Subcutaneous abdominal adipose tissue (tissue), 5 donors: ENCODE results near the gene CLMP.

Experiments
- H3K27ac ChIP-seq: one replicate; pipeline ENCODE4 v1.7.0; 2013; ENCODE audit warnings: low read depth, mild to moderate bottlenecking, inconsistent platforms, low read length, moderate library complexity
- H3K27me3 ChIP-seq, 5 donors: one replicate each; pipeline ENCODE4 v1.7.0; 2013; ENCODE audit warnings: low read length in 5 of 5, inconsistent platforms in 1 of 5; ENCODE audit not compliant: control insufficient read depth in 5 of 5, insufficient read depth in 4 of 5
- H3K36me3 ChIP-seq, 5 donors: one replicate each; pipeline ENCODE4 v1.7.0; 2013; ENCODE audit warnings: low read length in 5 of 5; ENCODE audit not compliant: control insufficient read depth in 5 of 5, insufficient read depth in 5 of 5
- H3K4me1 ChIP-seq, 5 donors: one replicate each; pipeline ENCODE4 v1.7.0; 2013; ENCODE audit warnings: low read length in 5 of 5, mild to moderate bottlenecking in 3 of 5, moderate library complexity in 1 of 5; ENCODE audit not compliant: control insufficient read depth in 5 of 5, insufficient read depth in 5 of 5
- H3K4me3 ChIP-seq, 5 donors: one replicate each; pipeline ENCODE4 v1.7.0; 2013; ENCODE audit warnings: low read length in 5 of 5, low read depth in 1 of 5
- H3K9ac ChIP-seq, 5 donors: one replicate each; pipeline ENCODE4 v1.7.0; 2013; ENCODE audit warnings: low read length in 5 of 5, mild to moderate bottlenecking in 4 of 5, moderate library complexity in 3 of 5
- H3K9me3 ChIP-seq, 5 donors: one replicate each; pipeline ENCODE4 v1.7.0; 2013; ENCODE audit warnings: low read length in 5 of 5; ENCODE audit not compliant: control insufficient read depth in 5 of 5
- donor health status: healthy.
- donor health status: healthy.
- donor health status: healthy.
- donor health status: healthy.
- donor health status: healthy.

The CLMP gene

DNA sequence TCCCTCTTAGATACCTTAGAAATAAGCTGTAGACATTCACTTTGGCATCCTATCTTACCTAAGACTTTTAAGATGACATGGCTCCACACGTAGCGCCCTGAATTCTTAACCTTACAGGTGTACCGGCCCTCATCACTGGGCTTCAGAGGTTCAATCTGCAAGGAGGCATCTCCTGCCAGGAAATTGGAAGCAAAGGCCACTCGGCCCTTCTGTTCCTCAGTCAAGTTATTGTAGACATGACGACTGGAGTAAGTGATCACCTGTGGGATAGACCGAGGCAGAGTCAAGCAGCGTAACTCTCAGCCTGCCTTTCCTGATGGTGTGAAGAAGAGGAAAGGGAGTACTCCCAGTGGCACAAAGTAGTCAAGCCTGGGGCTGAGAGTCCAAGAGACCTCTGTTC lies 110.6 kb downstream of the CLMP start:
- H3K27ac ChIP-seq, result peak overlapping the region; percentile 43
- H3K9ac ChIP-seq, result no peak overlapping the region
- H3K9me3 ChIP-seq, result no peaks in the 10 kb centered on the region
- H3K36me3 ChIP-seq, result peaks cover 2 to 26% (median 18%) of the 10 kb centered on the region in 5 donors
- no peak overlapping the region for H3K4me3 ChIP-seq
- H3K27me3 ChIP-seq, result no peaks in the 10 kb centered on the region
- H3K4me1 ChIP-seq, result peaks cover 0 to 15% (median 12%) of the 10 kb centered on the region in 5 donors

DNA sequence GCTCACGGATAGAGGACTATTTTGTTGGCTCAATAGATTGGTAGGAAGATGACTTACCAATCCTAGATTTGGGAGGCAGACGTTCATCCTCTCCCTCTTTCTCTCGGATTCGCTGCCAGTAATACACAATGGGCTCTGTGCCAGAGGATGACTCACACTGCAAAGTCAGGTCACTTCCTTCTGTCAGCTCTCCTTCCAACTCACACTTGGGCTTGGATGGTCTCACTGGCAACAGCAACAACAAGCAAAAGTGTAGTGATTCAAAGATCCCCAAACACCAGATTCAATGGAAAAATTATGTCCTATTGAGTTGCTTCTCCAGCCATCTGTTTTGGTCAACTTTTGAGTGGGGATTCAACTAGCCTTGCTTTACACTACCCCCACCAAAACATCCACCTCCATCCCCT lies 111.4 kb downstream of the CLMP start:
- Histone ChIP-seq H3K27ac (peak overlapping the region; percentile 43), H3K4me1 (peaks cover 0 to 15% (median 12%) of the 10 kb centered on the region in 5 donors), H3K9ac (no peak overlapping the region), H3K36me3 (peaks cover 2 to 26% (median 18%) of the 10 kb centered on the region in 5 donors), H3K27me3 (no peaks in the 10 kb centered on the region), H3K9me3 (no peaks in the 10 kb centered on the region), H3K4me3 (no peak overlapping the region)

DNA sequence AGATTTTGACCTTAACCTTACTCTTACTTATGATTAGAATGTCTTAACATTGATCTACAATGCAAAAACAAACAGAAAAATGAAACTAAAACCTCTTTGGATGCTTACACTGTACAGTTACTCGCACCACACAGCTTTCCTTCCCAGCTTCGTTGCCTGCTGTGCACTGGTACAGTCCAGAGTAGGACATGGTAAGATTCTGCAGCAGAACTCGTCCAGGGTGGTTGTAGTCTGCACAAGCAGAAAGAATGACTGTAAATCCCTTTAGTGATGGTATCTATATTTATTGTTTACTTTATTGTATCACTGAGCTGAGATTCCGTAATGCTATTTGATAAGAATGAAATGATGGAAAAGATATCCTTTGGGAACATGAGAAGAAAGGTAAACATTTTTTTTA lies 112.1 kb downstream of the CLMP start:
- H3K4me1 ChIP-seq, result peaks cover 0 to 15% (median 12%) of the 10 kb centered on the region in 5 donors
- H3K9ac ChIP-seq, result peak overlapping the region in 1 of 5 donors; percentile 21
- H3K9me3 ChIP-seq, result no peaks in the 10 kb centered on the region
- peak overlapping the region; percentile 40 for H3K27ac ChIP-seq
- no peaks in the 10 kb centered on the region for H3K27me3 ChIP-seq
- peaks cover 2 to 26% (median 18%) of the 10 kb centered on the region in 5 donors for H3K36me3 ChIP-seq
- peak overlapping the region in 3 of 5 donors; percentile 11 to 34 (median 14) for H3K4me3 ChIP-seq

DNA sequence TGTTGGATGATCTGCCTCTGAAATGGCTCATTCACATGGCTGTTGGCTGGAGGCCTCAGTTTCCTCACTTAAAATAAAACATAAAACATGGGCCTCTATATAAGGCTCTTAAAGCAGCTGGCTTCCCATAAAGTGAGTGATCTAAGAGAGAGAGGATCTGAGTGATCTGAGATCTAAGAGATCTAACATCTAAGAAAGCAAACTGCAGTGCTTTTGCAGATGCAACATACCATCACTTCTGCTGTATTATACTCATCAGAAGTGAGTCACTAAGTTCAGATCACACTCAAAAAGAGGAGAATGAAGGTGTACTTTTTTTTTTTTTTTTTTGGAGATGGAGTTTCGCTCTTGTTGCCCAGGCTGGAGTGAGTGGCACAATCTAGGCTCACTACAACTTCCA lies 115.0 kb downstream of the CLMP start:
- peaks cover 0 to 13% (median 10%) of the 10 kb centered on the region in 5 donors for H3K4me1 ChIP-seq
- H3K9ac ChIP-seq, result no peak overlapping the region
- no peak overlapping the region for H3K4me3 ChIP-seq
- H3K9me3 ChIP-seq, result no peaks in the 10 kb centered on the region
- no peak overlapping the region for H3K27ac ChIP-seq
- peaks cover 2 to 37% (median 21%) of the 10 kb centered on the region in 5 donors for H3K36me3 ChIP-seq
- no peaks in the 10 kb centered on the region for H3K27me3 ChIP-seq

DNA sequence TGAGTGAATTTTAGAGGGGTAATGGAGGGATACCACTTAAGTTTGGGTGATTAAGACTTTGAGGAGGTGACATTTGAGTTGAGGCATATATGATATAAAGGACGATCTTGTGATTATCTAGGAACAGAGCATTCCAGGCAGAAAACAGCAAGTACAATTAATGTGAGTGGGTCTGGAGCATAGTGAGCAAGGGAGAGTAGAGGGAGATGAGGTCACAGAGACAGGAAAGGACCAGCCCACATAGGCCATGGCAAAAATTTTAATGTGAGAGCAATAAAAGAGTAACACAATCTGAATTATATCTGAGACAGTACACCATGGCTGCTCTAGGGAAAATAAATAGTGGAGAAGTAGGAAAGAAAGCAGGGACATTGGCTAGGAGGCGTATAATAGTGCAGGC lies 118.6 kb downstream of the CLMP start:
- Histone ChIP-seq H3K4me1 (peaks cover 0 to 15% (median 14%) of the 10 kb centered on the region in 5 donors), H3K9ac (no peak overlapping the region), H3K27me3 (no peaks in the 10 kb centered on the region), H3K27ac (no peak overlapping the region), H3K9me3 (no peaks in the 10 kb centered on the region), H3K36me3 (peaks cover 5 to 39% (median 22%) of the 10 kb centered on the region in 5 donors), H3K4me3 (no peak overlapping the region)

DNA sequence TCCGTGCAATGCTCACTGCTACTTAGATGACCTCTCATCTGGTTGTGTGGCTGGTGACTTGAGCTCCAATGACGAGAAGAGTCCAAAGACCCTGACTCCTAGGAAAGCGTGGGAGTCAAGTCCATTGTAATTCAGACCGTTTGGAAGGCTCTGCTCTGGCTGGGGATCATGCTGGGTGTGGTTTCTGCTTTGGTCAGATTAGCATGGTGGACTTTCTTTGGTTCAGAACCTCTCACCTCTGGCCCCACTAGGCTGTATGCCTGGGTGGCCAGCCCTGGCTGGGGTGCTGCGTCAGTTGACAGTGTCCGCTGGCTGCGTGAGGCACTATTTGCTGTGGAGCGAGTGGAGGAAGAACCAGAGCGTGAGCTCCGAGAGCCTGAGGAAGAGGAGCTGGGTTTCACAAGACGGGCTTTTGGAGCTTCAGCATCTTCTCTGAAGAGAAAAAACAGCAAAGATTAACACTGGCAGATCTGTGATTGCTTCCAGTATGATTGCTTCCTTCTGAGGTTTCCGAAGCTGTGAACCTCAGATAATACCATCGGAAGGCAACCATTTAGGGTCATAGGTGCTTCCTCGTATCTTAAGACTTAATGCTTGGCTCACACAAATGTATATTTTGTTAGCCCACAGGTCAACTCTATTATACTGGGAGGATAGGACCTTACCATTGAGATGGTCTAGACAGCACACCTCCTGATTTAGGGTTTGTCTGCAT lies 121.5 kb downstream of the CLMP start:
- Histone ChIP-seq H3K27me3 (no peaks in the 10 kb centered on the region), H3K9ac (no peak overlapping the region), H3K27ac (peak overlapping the region; percentile 70), H3K36me3 (peaks cover 7 to 35% (median 19%) of the 10 kb centered on the region in 5 donors), H3K4me3 (no peak overlapping the region), H3K4me1 (peaks cover 0 to 31% (median 14%) of the 10 kb centered on the region in 5 donors), H3K9me3 (no peaks in the 10 kb centered on the region)

DNA sequence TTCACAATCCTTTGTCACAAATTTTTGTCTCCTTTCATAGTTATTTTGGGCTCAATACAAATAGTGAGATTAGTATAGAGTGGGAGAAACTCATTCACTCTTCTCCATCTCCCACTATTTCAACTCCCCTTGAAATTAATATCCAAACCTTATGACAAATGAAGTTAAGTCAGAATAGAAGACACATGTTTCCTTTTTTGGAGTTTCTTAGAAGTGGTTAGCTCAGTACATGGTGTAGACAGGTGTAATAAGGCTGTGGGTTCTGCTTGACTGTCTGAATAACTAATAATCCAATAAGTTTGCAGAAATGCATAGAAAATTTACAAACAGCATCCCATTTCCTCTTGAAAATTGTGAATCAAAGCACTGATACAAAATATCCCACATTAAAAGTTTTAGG lies 122.3 kb downstream of the CLMP start:
- no peak overlapping the region for H3K4me3 ChIP-seq
- peak overlapping the region in 1 of 5 donors; percentile 14 for H3K9ac ChIP-seq
- no peaks in the 10 kb centered on the region for H3K27me3 ChIP-seq
- H3K4me1 ChIP-seq, result peaks cover 0 to 31% (median 14%) of the 10 kb centered on the region in 5 donors
- peaks cover 7 to 35% (median 19%) of the 10 kb centered on the region in 5 donors for H3K36me3 ChIP-seq
- no peaks in the 10 kb centered on the region for H3K9me3 ChIP-seq
- peak overlapping the region; percentile 70 for H3K27ac ChIP-seq

DNA sequence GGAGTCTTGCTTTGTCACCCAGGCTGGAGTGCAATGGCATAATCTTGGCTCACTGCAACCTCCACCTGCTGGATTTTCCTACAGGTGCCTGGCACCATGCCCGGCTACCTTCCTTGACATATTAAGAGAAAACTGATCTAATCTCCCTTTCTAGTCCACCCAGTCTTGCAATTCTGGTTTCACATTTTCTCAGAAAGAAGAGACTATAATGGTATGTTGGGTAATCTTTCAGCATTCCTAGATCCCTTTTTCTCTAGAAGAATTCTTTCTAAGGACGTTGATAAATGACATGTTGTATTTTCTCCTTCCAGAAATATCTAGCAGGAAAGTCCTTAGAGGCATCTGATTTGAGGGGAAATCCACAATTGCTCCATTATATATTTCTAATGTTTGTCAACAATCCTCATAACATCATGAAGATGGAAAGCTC lies 122.7 kb downstream of the CLMP start:
- Histone ChIP-seq H3K4me1 (peaks cover 0 to 31% (median 14%) of the 10 kb centered on the region in 5 donors), H3K4me3 (no peak overlapping the region), H3K9me3 (no peaks in the 10 kb centered on the region), H3K9ac (no peak overlapping the region), H3K36me3 (peaks cover 7 to 33% (median 19%) of the 10 kb centered on the region in 5 donors), H3K27ac (peak overlapping the region; percentile 70), H3K27me3 (no peaks in the 10 kb centered on the region)

DNA sequence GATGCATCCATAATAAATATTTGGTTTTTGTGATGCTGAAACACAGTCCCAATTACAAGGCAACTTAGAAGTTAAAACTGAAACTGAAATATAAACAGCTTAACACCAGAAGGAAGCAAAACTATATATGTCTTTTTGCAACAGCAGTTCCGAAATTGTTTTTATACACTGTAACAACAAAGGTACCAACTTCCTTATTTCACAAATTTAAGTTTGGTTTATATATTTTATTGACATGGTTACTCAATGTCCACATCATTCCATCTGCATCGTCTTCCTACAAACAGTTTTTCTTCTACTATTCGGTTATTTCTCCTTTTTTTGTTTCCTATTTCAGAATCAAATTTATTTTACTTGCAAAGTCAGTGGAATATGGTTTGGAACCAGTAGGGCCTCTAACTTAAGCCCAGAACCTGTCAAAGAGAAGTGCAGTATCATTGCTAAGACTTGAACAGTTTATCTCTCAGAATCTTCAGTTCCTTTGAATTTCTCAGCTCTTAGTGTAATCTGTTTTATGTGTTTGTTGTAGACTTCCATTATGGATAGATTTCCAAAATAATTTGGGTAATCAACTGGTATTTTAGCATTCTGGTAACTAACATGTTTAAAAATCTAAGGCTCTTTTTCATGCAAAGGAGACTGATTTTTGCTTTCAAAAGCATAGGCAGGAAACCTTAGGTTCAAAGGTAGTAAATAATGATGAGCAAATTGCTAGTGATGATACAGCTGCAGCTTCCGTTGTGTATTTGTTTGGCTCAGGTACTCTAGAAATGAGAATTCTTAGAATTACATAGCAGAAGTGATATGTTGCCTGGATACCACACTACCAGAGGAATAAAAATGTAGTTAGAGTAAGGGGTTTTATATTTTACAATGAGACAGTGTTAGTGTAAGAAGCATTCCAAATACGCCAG lies 124.9 kb downstream of the CLMP start:
- H3K27ac ChIP-seq, result peak overlapping the region; percentile 38
- H3K9ac ChIP-seq, result peak overlapping the region in 4 of 5 donors; percentile 6 to 61 (median 40)
- no peaks in the 10 kb centered on the region for H3K9me3 ChIP-seq
- peaks cover 0 to 35% (median 21%) of the 10 kb centered on the region in 5 donors for H3K4me1 ChIP-seq
- H3K36me3 ChIP-seq, result peaks cover 7 to 26% (median 19%) of the 10 kb centered on the region in 5 donors
- H3K27me3 ChIP-seq, result no peaks in the 10 kb centered on the region
- peak overlapping the region in 4 of 5 donors; percentile 11 to 54 (median 42) for H3K4me3 ChIP-seq
